Stimulated activated naive CD4-positive, alpha-beta T cell treated with Interleukin-2 at 50 U/mL for 16 hours (primary cell): ENCODE measurements around the gene STMN3.
A peak's percentile ranks its signal among the peaks of the same experiment; 100 is the strongest.
"Not testable (repeated sequence)": the region's sequence is repeated elsewhere in the genome, so short reads cannot be mapped to it uniquely, and the experiment has no call there.

Experiments
- DNase-seq: peaks from one replicate; lab custom pipeline; 2025; lab: John Stamatoyannopoulos, UW

Gene STMN3

DNA sequence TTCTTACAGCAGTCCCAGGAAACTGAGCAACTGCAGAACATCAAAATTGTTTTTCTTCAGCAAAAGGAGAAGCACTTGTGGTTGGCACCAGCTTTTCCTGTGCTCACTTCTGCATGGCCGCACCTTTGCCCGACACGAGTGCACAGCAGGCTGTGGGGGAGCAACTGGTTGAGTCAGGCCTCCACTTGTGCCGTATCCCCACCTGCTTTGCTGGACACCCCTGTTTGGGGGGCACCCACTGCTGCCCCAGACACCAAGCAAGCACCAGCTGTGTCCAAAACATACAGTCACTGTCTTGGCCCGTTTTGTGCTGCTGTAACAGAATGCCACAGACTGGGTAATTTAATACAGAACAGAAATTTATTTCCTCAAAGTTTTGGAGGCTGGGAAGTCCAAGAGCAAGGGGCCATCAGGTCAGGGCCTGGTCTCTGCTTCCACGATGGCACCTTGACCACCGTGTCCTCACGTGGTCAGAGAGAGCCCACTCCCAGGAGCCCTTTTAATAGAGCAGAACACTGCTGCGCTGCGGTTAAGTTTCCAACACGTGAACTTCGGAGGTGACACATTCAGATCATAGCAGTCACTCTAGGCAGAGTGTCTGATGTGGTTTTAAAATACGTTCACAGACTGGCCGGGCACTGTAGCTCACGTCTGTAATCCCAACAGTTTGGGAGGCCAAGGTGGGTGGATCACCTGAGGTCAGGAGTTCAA lies 17.6 kb downstream of the STMN3 start:
- DNase-seq: peak; percentile 64

- no peak for DNase-seq
Observed at GRCh38 chr20:63633732-63634131, 19.5 kb downstream of the STMN3 start.

DNA sequence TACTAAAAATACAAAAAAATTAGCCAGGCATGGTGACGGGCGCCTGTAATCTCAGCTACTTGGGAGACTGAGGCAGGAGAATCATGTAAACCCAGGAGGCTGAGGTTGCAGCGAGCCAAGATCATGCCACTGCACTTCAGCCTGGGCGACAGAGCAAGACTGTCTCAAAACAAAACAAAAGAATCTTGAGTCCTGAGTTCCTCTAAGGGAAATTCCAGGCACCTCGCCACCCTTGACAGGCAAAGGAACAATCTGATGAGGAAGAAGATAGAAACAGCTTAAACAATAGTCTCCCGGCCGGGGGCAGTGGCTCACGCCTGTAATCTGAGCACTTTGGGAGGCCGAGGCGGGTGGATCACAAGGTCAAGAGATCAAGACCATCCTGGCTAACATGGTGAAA lies 21.8 kb downstream of the STMN3 start:
- DNase-seq: not testable (repeated sequence)

DNA sequence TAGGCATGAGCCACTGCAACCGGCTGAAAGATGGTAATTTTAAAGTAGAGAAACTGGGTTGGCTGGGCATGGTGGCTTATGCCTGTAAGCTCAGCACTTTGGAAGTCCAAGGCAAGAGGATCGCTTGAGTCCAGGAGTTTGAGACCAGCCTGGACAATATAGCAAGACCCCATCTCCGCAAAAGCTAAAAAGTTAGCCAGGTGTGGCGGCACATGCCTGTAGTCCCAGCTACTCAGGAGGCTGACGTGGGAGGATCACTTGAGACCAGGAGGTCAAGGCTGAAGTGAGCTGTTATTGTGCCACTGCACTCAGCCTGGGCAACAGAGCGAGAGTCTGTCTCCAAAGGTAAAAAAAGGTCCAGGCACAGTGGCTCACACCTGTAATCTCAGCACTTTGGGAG lies 22.3 kb downstream of the STMN3 start:
- DNase-seq: not testable (repeated sequence)

GRCh38 chr20:63628246-63628975 lies 24.8 kb downstream of the STMN3 start:
- peak; percentile 46 for DNase-seq

- no peak for DNase-seq
Observed at GRCh38 chr20:63627751-63628245, 25.4 kb downstream of the STMN3 start.

GRCh38 chr20:63627129-63627750 lies 26.0 kb downstream of the STMN3 start:
- peak; percentile 86 for DNase-seq

GRCh38 chr20:63626424-63627128 lies 26.6 kb downstream of the STMN3 start, which contains the start of gene GMEB2:
Gene GMEB2, minus strand, starts transcription at chr20:63627101. Its CDS starts 7,704 bp downstream, at chr20:63619397.
- peak; percentile 81 for DNase-seq

- no peak for DNase-seq
Observed at GRCh38 chr20:63625771-63626423, 27.3 kb downstream of the STMN3 start.

GRCh38 chr20:63624486-63624885 lies 28.7 kb downstream of the STMN3 start:
- DNase-seq: no peak

DNA sequence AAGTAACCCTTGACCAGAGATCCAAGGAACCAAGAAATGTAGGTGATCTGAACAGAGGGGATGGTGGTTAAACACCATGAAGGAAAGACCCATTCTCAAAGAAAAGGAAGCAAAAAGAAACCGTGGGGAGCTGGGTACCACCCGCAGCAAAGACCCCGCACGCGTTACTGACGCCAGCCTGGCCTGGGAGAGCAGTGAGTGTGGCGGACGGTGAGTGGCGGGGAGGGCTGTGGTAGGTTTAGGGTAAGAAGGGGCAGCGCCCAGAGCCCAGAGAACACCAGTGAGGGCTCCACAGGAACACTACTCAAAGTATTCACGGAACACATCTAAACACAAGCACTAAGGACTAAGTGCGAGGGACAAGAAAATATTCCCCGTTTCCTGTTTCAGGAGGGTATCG lies 30.5 kb downstream of the STMN3 start:
- DNase-seq: no peak

DNA sequence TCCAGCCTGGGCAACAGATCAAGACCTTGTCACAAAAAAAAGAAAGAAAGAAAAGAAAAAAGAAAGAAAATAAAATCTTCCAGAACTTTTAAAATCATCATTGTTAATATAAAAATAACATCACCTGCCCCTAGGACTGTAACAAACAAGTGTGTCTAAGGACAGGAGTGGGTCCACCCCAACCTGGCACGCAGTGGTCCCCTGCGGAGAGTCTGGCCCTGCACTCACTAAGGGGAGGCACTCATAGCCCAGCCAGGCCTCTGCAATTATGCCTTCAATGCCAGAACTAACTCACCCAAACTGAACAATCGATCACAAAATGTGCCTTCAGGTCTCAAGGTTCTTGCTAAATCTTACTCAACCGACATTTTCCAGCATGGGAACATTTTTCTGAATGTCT lies 31.1 kb downstream of the STMN3 start:
- DNase-seq: no peak

- no peak for DNase-seq
Observed at GRCh38 chr20:63620991-63621390, 32.2 kb downstream of the STMN3 start.

- DNase-seq: no peak
Observed at GRCh38 chr20:63619505-63619904, 33.7 kb downstream of the STMN3 start.

GRCh38 chr20:63619086-63619485 lies 34.1 kb downstream of the STMN3 start:
- DNase-seq: no peak

- DNase-seq: no peak
Observed at GRCh38 chr20:63618291-63618980, 34.8 kb downstream of the STMN3 start.

- no peak for DNase-seq
Observed at GRCh38 chr20:63617876-63618265, 35.4 kb downstream of the STMN3 start.

DNA sequence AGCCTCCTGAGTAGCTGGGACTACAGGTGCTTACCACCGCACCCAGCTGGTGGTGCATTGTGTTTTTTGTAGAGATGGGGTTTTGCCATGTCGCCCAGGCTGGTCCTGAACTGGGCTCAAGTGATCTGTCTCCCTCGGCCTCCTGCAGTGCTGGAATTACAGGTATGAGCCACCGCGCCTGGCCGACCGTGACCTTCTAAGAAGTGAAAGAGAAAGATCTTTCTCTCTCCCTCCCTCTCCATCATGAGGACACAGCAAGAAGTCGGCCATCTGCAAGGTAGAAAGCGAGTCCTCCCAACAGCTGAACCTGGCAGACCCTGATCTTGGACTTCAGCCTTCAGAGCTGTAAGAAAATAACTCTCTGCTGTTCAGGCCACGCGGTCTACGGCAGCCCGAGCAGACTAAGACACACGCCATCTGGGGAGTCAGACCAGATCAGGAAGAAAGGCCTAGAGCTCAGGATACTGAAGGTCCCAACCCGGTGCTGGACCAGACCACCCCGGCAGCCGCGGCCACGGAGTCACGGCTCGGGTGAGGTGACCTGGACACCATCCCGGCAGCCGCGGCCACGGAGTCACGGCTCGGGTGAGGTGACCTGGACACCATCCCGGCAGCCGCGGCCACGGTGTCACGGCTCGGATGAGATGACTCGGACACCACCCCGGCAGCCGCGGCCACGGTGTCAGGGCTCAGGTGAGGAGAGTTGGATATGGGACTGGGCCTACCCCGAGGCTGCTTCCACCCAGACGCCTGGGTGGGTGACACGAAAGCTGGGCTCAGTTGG lies 35.9 kb downstream of the STMN3 start:
- DNase-seq: no peak

DNA sequence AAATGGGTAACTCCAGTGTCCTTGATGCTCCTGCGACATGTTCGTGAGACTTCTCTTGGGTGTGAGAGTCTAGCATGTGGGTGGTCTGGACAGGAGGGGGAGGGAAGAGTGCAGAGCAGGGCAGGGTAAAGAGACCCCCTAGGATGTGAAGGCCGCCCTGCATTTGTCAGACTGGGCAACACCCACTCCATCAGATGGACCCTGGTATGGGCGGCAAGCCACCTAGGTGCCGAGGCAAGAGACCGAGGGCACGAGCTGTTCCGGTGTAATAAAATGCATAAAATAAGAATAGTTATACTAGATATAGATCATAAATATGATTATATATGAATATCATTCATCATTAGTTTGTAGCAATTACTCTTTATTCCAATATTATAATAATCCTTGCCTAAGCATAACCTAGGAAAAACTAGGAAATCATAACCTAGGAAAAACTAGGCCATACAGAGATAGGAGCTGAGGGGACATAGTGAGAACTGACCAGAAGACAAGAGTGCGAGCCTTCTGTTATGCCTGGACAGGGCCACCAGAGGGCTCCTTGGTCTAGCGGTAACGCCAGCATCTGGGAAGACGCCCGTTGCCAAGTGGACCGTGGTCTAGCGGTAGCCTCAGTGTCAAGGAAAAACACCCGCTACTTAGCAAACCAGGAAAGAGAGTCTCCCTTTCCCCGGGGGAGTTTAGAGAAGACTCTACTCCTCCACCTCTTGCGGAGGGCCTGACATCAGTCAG lies 39.2 kb downstream of the STMN3 start:
- not testable (repeated sequence) for DNase-seq
